IMR-90 (cell line): ENCODE results near the gene C10orf120. TPM values are rescaled to one million over a fixed set of nuclear protein-coding genes. Genes with fewer than 3 reads are reported as not detected.

Experiments used
- ATAC-seq: fragments of 200-7000 bp; cut with Tn5 transposase; 2 replicates; pipeline ENCODE4 v1.9.1; 2020; ENCODE audit warnings: low read depth, mild to moderate bottlenecking, moderate library complexity
- BruUV-seq: library from RNA; stranded (reverse); fragments of 400-500 nt; replicated peaks from 2 replicates; lab custom pipeline; 2021; lab: Mats Ljungman, UMichigan
- CTCF ChIA-PET: fragments of 300-600 bp; formaldehyde crosslinking; extraction: SDS; loops from one replicate; lab custom pipeline; 2021; ENCODE audit warnings: antibody characterized with exemption; lab: Yijun Ruan, JAX
- POLR2A ChIA-PET: fragments of 300-600 bp; sonication (Branson Sonifier 250); formaldehyde crosslinking; loops from one replicate; lab custom pipeline; 2022; ENCODE audit warnings: antibody characterized with exemption; ENCODE audit not compliant: unreplicated experiment; lab: Charles Lee
- DNase-seq: peaks from one replicate; pipeline ENCODE4 v3.0.0; 2013
- H2AFZ ChIP-seq: replicated peaks from 2 replicates; pipeline ENCODE3; 2013; ENCODE audit warnings: low read length, mild to moderate bottlenecking; ENCODE audit not compliant: poor library complexity
- H2AK5ac ChIP-seq: 2 replicates; pipeline ENCODE4 v1.6.1; 2013; ENCODE audit warnings: low read depth, low read length, inconsistent platforms
- H2AK9ac ChIP-seq: replicated peaks from 2 replicates; pipeline ENCODE3; 2013; ENCODE audit warnings: mild to moderate bottlenecking, low read depth, low read length, moderate library complexity; ENCODE audit not compliant: poor library complexity
- H2BK120ac ChIP-seq: 2 replicates; pipeline ENCODE4 v1.6.1; 2013; ENCODE audit warnings: low read depth, low read length, inconsistent platforms
- H2BK15ac ChIP-seq: 3 replicates; pipeline ENCODE4 v1.6.1; 2013; ENCODE audit warnings: low read depth, low read length, inconsistent platforms
- H2BK20ac ChIP-seq: 2 replicates; pipeline ENCODE4 v1.6.1; 2013; ENCODE audit warnings: low read depth, mild to moderate bottlenecking, inconsistent platforms, low read length, moderate library complexity
- H2BK5ac ChIP-seq: 2 replicates; pipeline ENCODE4 v1.6.1; 2013; ENCODE audit warnings: mild to moderate bottlenecking, low read depth, low read length, inconsistent platforms; ENCODE audit not compliant: poor library complexity, severe bottlenecking
- H3K14ac ChIP-seq: replicated peaks from 2 replicates; pipeline ENCODE4 v1.6.1; 2013; ENCODE audit warnings: low read depth, low read length, inconsistent platforms
- H3K18ac ChIP-seq: 2 replicates; pipeline ENCODE4 v1.6.1; 2013; ENCODE audit warnings: low read depth, low read length, control low read depth
- H3K23ac ChIP-seq: 2 replicates; pipeline ENCODE4 v1.6.1; 2013; ENCODE audit warnings: low read depth, low read length, inconsistent platforms
- H3K27ac ChIP-seq: 2 replicates; pipeline ENCODE4 v1.5.1; 2013; ENCODE audit warnings: mild to moderate bottlenecking, control low read depth, low read length; ENCODE audit not compliant: insufficient read depth
- H3K27me3 ChIP-seq: 2 replicates; pipeline ENCODE4 v1.6.1; 2013; ENCODE audit warnings: low read length; ENCODE audit not compliant: control insufficient read depth, insufficient read depth
- H3K36me3 ChIP-seq: 2 replicates; pipeline ENCODE4 v1.6.1; 2013; ENCODE audit warnings: low read length, mixed read lengths; ENCODE audit not compliant: control insufficient read depth, insufficient read depth
- H3K4ac ChIP-seq: 2 replicates; pipeline ENCODE4 v1.6.1; 2013; ENCODE audit warnings: low read depth, low read length, inconsistent platforms
- H3K4me1 ChIP-seq: 2 replicates; pipeline ENCODE4 v1.6.1; 2013; ENCODE audit warnings: low read length, mixed read lengths; ENCODE audit not compliant: control insufficient read depth, insufficient read depth
- H3K4me2 ChIP-seq: 2 replicates; pipeline ENCODE4 v1.6.1; 2013; ENCODE audit warnings: low read depth, mild to moderate bottlenecking, control low read depth, low read length, moderate library complexity
- H3K4me3 ChIP-seq: 2 replicates; pipeline ENCODE4 v1.5.1; 2013; ENCODE audit warnings: low read depth, mild to moderate bottlenecking, control low read depth, low read length, moderate library complexity; ENCODE audit not compliant: insufficient read depth
- H3K56ac ChIP-seq: 2 replicates; pipeline ENCODE4 v1.6.1; 2013; ENCODE audit warnings: low read length, inconsistent platforms; ENCODE audit not compliant: insufficient read depth; ENCODE audit errors: extremely low read depth
- H3K79me1 ChIP-seq, 2 experiments: 2 replicates each; pipeline ENCODE4 v1.6.1; 2013; ENCODE audit warnings: low read length in 2 of 2, inconsistent platforms in 1 of 2, low read depth in 1 of 2
- H3K9ac ChIP-seq: 2 replicates; pipeline ENCODE4 v1.6.1; 2013; ENCODE audit warnings: low read depth, low read length, control low read depth
- H3K9me1 ChIP-seq: 2 replicates; pipeline ENCODE4 v1.6.1; 2013; ENCODE audit warnings: low read length, inconsistent platforms; ENCODE audit not compliant: insufficient read depth
- H3K9me3 ChIP-seq: 2 replicates; pipeline ENCODE4 v1.6.1; 2013; ENCODE audit warnings: low read length; ENCODE audit not compliant: control insufficient read depth, insufficient read depth
- H4K20me1 ChIP-seq: 2 replicates; pipeline ENCODE4 v1.6.1; 2013; ENCODE audit warnings: low read length, inconsistent platforms; ENCODE audit not compliant: insufficient read depth
- H4K5ac ChIP-seq: 2 replicates; pipeline ENCODE4 v1.6.1; 2013; ENCODE audit warnings: mild to moderate bottlenecking, low read depth, low read length, control low read depth
- H4K8ac ChIP-seq, 2 experiments: 2 replicates each; pipeline ENCODE4 v1.6.1; 2013; ENCODE audit warnings: low read depth in 2 of 2, low read length in 2 of 2, control low read depth in 1 of 2, inconsistent platforms in 1 of 2
- H4K91ac ChIP-seq: 2 replicates; pipeline ENCODE4 v1.6.1; 2013; ENCODE audit warnings: low read depth, low read length, inconsistent platforms; ENCODE audit not compliant: insufficient read depth
- CHD1 ChIP-seq: IDR thresholded peaks from 2 replicates; pipeline ENCODE4 v1.6.1; 2012; ENCODE audit warnings: low read depth, low read length, improper control_type of control experiment
- ELK1 ChIP-seq: fragments of 150-350 bp; IDR thresholded peaks from 2 replicates; pipeline ENCODE4 v1.6.1; 2016; ENCODE audit warnings: low read depth, mild to moderate bottlenecking, low read length, moderate library complexity, borderline replicate concordance
- FOS ChIP-seq: fragments of 150-350 bp; IDR thresholded peaks from 2 replicates; pipeline ENCODE4 v1.6.1; 2016; ENCODE audit warnings: low read depth, low read length
- MAZ ChIP-seq: IDR thresholded peaks from 2 replicates; pipeline ENCODE4 v1.6.1; 2012; ENCODE audit warnings: low read depth, mild to moderate bottlenecking, low read length, improper control_type of control experiment, moderate library complexity, borderline replicate concordance
- RCOR1 ChIP-seq: IDR thresholded peaks from 2 replicates; pipeline ENCODE4 v1.6.1; 2012; ENCODE audit warnings: mild to moderate bottlenecking, low read length, improper control_type of control experiment; ENCODE audit not compliant: insufficient replicate concordance
- USF2 ChIP-seq: fragments of 150-350 bp; IDR thresholded peaks from 2 replicates; pipeline ENCODE4 v1.6.1; 2017; ENCODE audit warnings: mild to moderate bottlenecking, antibody characterized with exemption, low read length, low read depth
- WGBS, 2 experiments: methylation state at CpG; one replicate each; pipeline versions ENCODE4 v1.1.5 to v1.1.7; 2013; ENCODE audit warnings: missing lambda C conversion rate in 2 of 2; ENCODE audit not compliant: insufficient read length in 1 of 2; ENCODE audit errors: extremely low coverage in 2 of 2; 5-methylcytosine and 5-hydroxymethylcytosine counted together
- dilution Hi-C: fragments of 300-500 bp; cut with HindIII; formaldehyde crosslinking; loops from one replicate; pipeline ENCODE4 v1.14.3; 2018; ENCODE audit warnings: low sequenced_read_pairs; ENCODE audit not compliant: unreplicated experiment
- in situ Hi-C: fragments of 300-500 bp; cut with MboI; formaldehyde crosslinking; loops from 3 replicates; pipeline ENCODE4 v1.14.3; 2019; ENCODE audit warnings: low sequenced_read_pairs, inconsistent platforms, mixed read lengths
- intact Hi-C: fragments of 100-400 bp; cut with micrococcal nuclease; formaldehyde crosslinking; loops from 2 replicates; pipeline ENCODE4 v1.10.0; 2022
- polyA plus RNA-seq, 3 experiments: library from polyadenylated mRNA; depleted of rRNA; stranded (reverse); fragments of >200 nt; gene quantifications; 2 replicates each; pipeline ENCODE4 v1.2.3, GENCODE V29; 2012; ENCODE audit warnings: low replicate concordance in 1 of 3
- total RNA-seq: library from RNA; depleted of rRNA; stranded (reverse); fragments of >200 nt; gene quantifications from 2 replicates; pipeline ENCODE4 v1.2.3, GENCODE V29; 2012

C10orf120 gene
- total and polyA plus RNA-seq, 2 of the 4 experiments (the other 2 are of a cell fraction), result not detected

GRCh38 chr10:122669045-122669444, 30.6 kb downstream of the C10orf120 start:
- no peak overlapping the region for H2BK5ac ChIP-seq
- BruUV-seq, result no TSS peak
- no peaks in the 10 kb centered on the region for H3K79me1 ChIP-seq
- TF ChIP-seq RCOR1 (no peak), FOS (no peak), MAZ (no peak), ELK1 (no peak), USF2 (no peak), CHD1 (no peak)
- in situ Hi-C loops (loop anchor here (25.0 kb wide), 1 partner anchor 893 kb away; no protein-coding TSS in a partner anchor), dilution Hi-C loops (no loop called here), intact Hi-C loops (no loop called here)
- H3K9me3 ChIP-seq, result no peaks in the 10 kb centered on the region; the same call in 1 of the 2 replicates
- no peak overlapping the region for H2BK120ac ChIP-seq
- no peak overlapping the region for H3K27ac ChIP-seq
- H3K4me2 ChIP-seq, result no peak overlapping the region
- ChIA-PET CTCF (no interaction called here), POLR2A (no interaction called here)
- H3K14ac ChIP-seq, result no peak overlapping the region
- no peak overlapping the region for H3K4me3 ChIP-seq
- H4K91ac ChIP-seq, result no peak overlapping the region
- no peak overlapping the region for H2BK15ac ChIP-seq
- no peaks in the 10 kb centered on the region for H3K36me3 ChIP-seq
- no peak overlapping the region for H3K56ac ChIP-seq
- no peak overlapping the region for H2AK9ac ChIP-seq
- no peaks in the 10 kb centered on the region for H3K27me3 ChIP-seq
- no peak overlapping the region for H2AK5ac ChIP-seq
- H4K20me1 ChIP-seq, result no peaks in the 10 kb centered on the region
- DNase-seq (no peak), ATAC-seq (no peak)
- no peak overlapping the region for H3K9ac ChIP-seq
- no peak overlapping the region for H4K5ac ChIP-seq
- no peak overlapping the region for H3K18ac ChIP-seq
- no peak overlapping the region for H3K23ac ChIP-seq
- no peaks in the 10 kb centered on the region for H3K4me1 ChIP-seq
- H4K8ac ChIP-seq, result no peak overlapping the region
- WGBS, 2 experiments, result no CpG with 5 or more reads among the region's 2 CpGs
- H2AFZ ChIP-seq, result no peak overlapping the region
- H2BK20ac ChIP-seq, result no peak overlapping the region
- no peak overlapping the region for H3K4ac ChIP-seq
- H3K9me1 ChIP-seq, result no peaks in the 10 kb centered on the region
